GM23338 (cell line): ENCODE measurements around the gene TRIM34. TPM values are rescaled to one million over a fixed set of nuclear protein-coding genes. Genes with fewer than 3 reads are reported as not detected.

Experiments
- ATAC-seq: fragments of 200-7000 bp; cut with Tn5 transposase; 3 replicates; pipeline ENCODE4 v1.9.1; 2020
- DNase-seq: peaks from one replicate; pipeline ENCODE4 v3.0.0-alpha.2; 2015; ENCODE audit warnings: low spot score
- H2AFZ ChIP-seq: fragments of 200-600 bp; sonication (generic); 2 replicates; pipeline ENCODE4 v1.8.0; 2016; ENCODE audit warnings: antibody characterized with exemption, mild to moderate bottlenecking, moderate library complexity
- H3F3A ChIP-seq: fragments of 200-600 bp; sonication (generic); replicated peaks from 2 replicates; pipeline ENCODE4 v1.8.0; 2017; ENCODE audit warnings: antibody characterized with exemption, mixed run types, low read depth
- H3K27ac ChIP-seq: fragments of 200-600 bp; sonication (generic); 2 replicates; pipeline ENCODE4 v1.6.1; 2016; ENCODE audit warnings: low read depth
- H3K27me3 ChIP-seq: fragments of 200-600 bp; sonication (generic); 2 replicates; pipeline ENCODE4 v1.8.0; 2016; ENCODE audit warnings: mild to moderate bottlenecking, mixed run types, moderate library complexity; ENCODE audit not compliant: insufficient read depth
- H3K36me3 ChIP-seq: fragments of 200-600 bp; sonication (generic); 2 replicates; pipeline ENCODE4 v1.8.0; 2016; ENCODE audit warnings: mild to moderate bottlenecking; ENCODE audit not compliant: insufficient read depth
- H3K4me1 ChIP-seq: fragments of 200-600 bp; sonication (generic); 2 replicates; pipeline ENCODE4 v1.8.0; 2016; ENCODE audit warnings: mild to moderate bottlenecking, moderate library complexity; ENCODE audit not compliant: insufficient read depth
- H3K4me2 ChIP-seq: fragments of 200-600 bp; sonication (generic); 2 replicates; pipeline ENCODE4 v1.7.1; 2017; ENCODE audit warnings: mixed run types
- H3K4me3 ChIP-seq: fragments of 200-600 bp; sonication (generic); 2 replicates; pipeline ENCODE4 v1.6.1; 2016; ENCODE audit warnings: mixed run types
- H3K79me2 ChIP-seq: fragments of 200-600 bp; sonication (generic); replicated peaks from 2 replicates; pipeline ENCODE4 v1.8.0; 2017; ENCODE audit warnings: mild to moderate bottlenecking; ENCODE audit not compliant: insufficient read depth
- H3K9me2 ChIP-seq: fragments of 200-600 bp; sonication (generic); 2 replicates; pipeline ENCODE4 v1.8.0; 2017; ENCODE audit not compliant: insufficient read depth
- H4K20me1 ChIP-seq: fragments of 200-600 bp; sonication (generic); replicated peaks from 2 replicates; pipeline ENCODE4 v1.8.0; 2017; ENCODE audit warnings: mild to moderate bottlenecking; ENCODE audit not compliant: insufficient read depth
- H3K27ac Mint-ChIP-seq: 2 replicates; pipeline ENCODE4 v1.8.0; 2020; ENCODE audit warnings: inconsistent platforms, mild to moderate bottlenecking, moderate library complexity, mixed read lengths
- H3K27me3 Mint-ChIP-seq: 3 replicates; pipeline ENCODE4 v1.8.0; 2022; ENCODE audit warnings: low read depth, mild to moderate bottlenecking, moderate library complexity, mixed read lengths, inconsistent platforms; ENCODE audit not compliant: insufficient read depth, poor library complexity
- H3K36me3 Mint-ChIP-seq: 3 replicates; pipeline ENCODE4 v1.8.0; 2021; ENCODE audit warnings: low read depth, mild to moderate bottlenecking, inconsistent platforms, moderate library complexity, mixed read lengths
- H3K4me1 Mint-ChIP-seq: 3 replicates; pipeline ENCODE4 v1.8.0; 2020; ENCODE audit warnings: mild to moderate bottlenecking, inconsistent platforms, mixed read lengths
- H3K4me3 Mint-ChIP-seq: 3 replicates; pipeline ENCODE4 v1.8.0; 2021; ENCODE audit warnings: moderate library complexity, mild to moderate bottlenecking, inconsistent platforms, mixed read lengths
- H3K9me3 Mint-ChIP-seq: 3 replicates; pipeline ENCODE4 v1.8.0; 2020; ENCODE audit warnings: moderate library complexity, mild to moderate bottlenecking, inconsistent platforms, mixed read lengths
- EZH2phosphoT487 ChIP-seq: fragments of 200-600 bp; sonication (generic); IDR thresholded peaks from one replicate; pipeline ENCODE4 v1.8.1; 2018; ENCODE audit warnings: antibody characterized with exemption; ENCODE audit not compliant: unreplicated experiment
- JUNB ChIP-seq: IDR thresholded peaks from one replicate; pipeline ENCODE4 v1.6.1; 2016; ENCODE audit warnings: antibody characterized with exemption; ENCODE audit not compliant: unreplicated experiment
- ZNF114 ChIP-seq: fragments of 250-450 bp; sonication (Bioruptor Pico); IDR thresholded peaks from 2 replicates; pipeline ENCODE4 v1.5.0; 2020; ENCODE audit warnings: mild to moderate bottlenecking, moderate library complexity
- polyA plus RNA-seq: library from polyadenylated mRNA; unstranded; fragments of >200 nt; fragmentation: Nextera tagmentation; extraction: Ambion mirVana; gene quantifications from 2 replicates; pipeline ENCODE4 v1.2.1, GENCODE V29; 2016
- total RNA-seq: library from RNA; depleted of rRNA; stranded (reverse); fragments of >200 nt; shearing (Covaris generic); gene quantifications from 2 replicates; pipeline ENCODE4 v1.2.3, GENCODE V29; 2014
- TF ChIP-seq, protein P1 (sequence below): fragments of 250-450 bp; sonication (Bioruptor Pico); IDR thresholded peaks from 2 replicates; pipeline ENCODE4 v1.5.0; 2020; ENCODE audit warnings: mild to moderate bottlenecking, moderate library complexity

The TRIM34 gene
- total and polyA plus RNA-seq, 2 experiments from 2014 or later, result 1.9 to 2.6 TPM

GRCh38 chr11:5626196-5626595 lies 1.4 kb downstream of the TRIM34 start:
- H3K79me2 ChIP-seq, result no peaks in the 10 kb centered on the region
- DNase-seq, result no peak
- no peaks in the 10 kb centered on the region for H3F3A ChIP-seq
- H3K9me2 ChIP-seq, result peaks cover 22% of the 10 kb centered on the region; the same call in 1 of the 2 replicates
- H3K4me3 ChIP-seq, result no peak overlapping the region
- H3K9me3 Mint-ChIP-seq, result peaks cover 3% of the 10 kb centered on the region; the same call in 1 of the 3 replicates
- no peak overlapping the region for H3K4me3 Mint-ChIP-seq
- no peaks in the 10 kb centered on the region for H4K20me1 ChIP-seq
- no peak overlapping the region for H2AFZ ChIP-seq
- H3K36me3 Mint-ChIP-seq, result no peaks in the 10 kb centered on the region
- no peaks in the 10 kb centered on the region for H3K27me3 Mint-ChIP-seq
- ATAC-seq, result no peak
- no peak overlapping the region for H3K27ac ChIP-seq
- H3K27me3 ChIP-seq, result no peaks in the 10 kb centered on the region
- peaks cover 17% of the 10 kb centered on the region for H3K4me1 ChIP-seq
- H3K4me1 Mint-ChIP-seq, result peaks cover 23% of the 10 kb centered on the region
- no peak for TF ChIP-seq EZH2phosphoT487
- TF ChIP-seq, protein P1, sequence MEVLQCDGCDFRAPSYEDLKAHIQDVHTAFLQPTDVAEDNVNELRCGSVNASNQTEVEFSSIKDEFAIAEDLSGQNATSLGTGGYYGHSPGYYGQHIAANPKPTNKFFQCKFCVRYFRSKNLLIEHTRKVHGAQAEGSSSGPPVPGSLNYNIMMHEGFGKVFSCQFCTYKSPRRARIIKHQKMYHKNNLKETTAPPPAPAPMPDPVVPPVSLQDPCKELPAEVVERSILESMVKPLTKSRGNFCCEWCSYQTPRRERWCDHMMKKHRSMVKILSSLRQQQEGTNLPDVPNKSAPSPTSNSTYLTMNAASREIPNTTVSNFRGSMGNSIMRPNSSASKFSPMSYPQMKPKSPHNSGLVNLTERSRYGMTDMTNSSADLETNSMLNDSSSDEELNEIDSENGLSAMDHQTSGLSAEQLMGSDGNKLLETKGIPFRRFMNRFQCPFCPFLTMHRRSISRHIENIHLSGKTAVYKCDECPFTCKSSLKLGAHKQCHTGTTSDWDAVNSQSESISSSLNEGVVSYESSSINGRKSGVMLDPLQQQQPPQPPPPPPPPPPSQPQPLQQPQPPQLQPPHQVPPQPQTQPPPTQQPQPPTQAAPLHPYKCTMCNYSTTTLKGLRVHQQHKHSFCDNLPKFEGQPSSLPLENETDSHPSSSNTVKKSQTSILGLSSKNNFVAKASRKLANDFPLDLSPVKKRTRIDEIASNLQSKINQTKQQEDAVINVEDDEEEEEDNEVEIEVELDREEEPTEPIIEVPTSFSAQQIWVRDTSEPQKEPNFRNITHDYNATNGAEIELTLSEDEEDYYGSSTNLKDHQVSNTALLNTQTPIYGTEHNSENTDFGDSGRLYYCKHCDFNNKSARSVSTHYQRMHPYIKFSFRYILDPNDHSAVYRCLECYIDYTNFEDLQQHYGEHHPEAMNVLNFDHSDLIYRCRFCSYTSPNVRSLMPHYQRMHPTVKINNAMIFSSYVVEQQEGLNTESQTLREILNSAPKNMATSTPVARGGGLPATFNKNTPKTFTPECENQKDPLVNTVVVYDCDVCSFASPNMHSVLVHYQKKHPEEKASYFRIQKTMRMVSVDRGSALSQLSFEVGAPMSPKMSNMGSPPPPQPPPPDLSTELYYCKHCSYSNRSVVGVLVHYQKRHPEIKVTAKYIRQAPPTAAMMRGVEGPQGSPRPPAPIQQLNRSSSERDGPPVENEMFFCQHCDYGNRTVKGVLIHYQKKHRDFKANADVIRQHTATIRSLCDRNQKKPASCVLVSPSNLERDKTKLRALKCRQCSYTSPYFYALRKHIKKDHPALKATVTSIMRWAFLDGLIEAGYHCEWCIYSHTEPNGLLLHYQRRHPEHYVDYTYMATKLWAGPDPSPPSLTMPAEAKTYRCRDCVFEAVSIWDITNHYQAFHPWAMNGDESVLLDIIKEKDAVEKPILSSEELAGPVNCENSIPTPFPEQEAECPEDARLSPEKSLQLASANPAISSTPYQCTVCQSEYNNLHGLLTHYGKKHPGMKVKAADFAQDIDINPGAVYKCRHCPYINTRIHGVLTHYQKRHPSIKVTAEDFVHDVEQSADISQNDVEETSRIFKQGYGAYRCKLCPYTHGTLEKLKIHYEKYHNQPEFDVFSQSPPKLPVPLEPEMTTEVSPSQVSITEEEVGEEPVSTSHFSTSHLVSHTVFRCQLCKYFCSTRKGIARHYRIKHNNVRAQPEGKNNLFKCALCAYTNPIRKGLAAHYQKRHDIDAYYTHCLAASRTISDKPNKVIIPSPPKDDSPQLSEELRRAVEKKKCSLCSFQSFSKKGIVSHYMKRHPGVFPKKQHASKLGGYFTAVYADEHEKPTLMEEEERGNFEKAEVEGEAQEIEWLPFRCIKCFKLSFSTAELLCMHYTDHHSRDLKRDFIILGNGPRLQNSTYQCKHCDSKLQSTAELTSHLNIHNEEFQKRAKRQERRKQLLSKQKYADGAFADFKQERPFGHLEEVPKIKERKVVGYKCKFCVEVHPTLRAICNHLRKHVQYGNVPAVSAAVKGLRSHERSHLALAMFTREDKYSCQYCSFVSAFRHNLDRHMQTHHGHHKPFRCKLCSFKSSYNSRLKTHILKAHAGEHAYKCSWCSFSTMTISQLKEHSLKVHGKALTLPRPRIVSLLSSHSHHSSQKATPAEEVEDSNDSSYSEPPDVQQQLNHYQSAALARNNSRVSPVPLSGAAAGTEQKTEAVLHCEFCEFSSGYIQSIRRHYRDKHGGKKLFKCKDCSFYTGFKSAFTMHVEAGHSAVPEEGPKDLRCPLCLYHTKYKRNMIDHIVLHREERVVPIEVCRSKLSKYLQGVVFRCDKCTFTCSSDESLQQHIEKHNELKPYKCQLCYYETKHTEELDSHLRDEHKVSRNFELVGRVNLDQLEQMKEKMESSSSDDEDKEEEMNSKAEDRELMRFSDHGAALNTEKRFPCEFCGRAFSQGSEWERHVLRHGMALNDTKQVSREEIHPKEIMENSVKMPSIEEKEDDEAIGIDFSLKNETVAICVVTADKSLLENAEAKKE (CRISPR knock-in tag), result no peak
- no peak for TF ChIP-seq ZNF114 (CRISPR knock-in tag)
- H3K4me2 ChIP-seq, result no peak overlapping the region
- H3K27ac Mint-ChIP-seq, result no peak overlapping the region
- no peaks in the 10 kb centered on the region for H3K36me3 ChIP-seq

GRCh38 chr11:5631417-5631816 lies 6.6 kb downstream of the TRIM34 start:
- ATAC-seq, result no peak
- no peak overlapping the region for H3K4me3 Mint-ChIP-seq
- H3K9me3 Mint-ChIP-seq, result peaks cover 3% of the 10 kb centered on the region; the same call in 1 of the 3 replicates
- H3K9me2 ChIP-seq, result peaks cover 24% of the 10 kb centered on the region; the same call in 1 of the 2 replicates
- H3K36me3 Mint-ChIP-seq, result peaks cover 4% of the 10 kb centered on the region; the same call in 2 of the 3 replicates
- no peak for DNase-seq
- H3K36me3 ChIP-seq, result no peaks in the 10 kb centered on the region
- no peaks in the 10 kb centered on the region for H3K4me1 ChIP-seq
- H4K20me1 ChIP-seq, result no peaks in the 10 kb centered on the region
- H3K79me2 ChIP-seq, result no peaks in the 10 kb centered on the region
- H3K4me3 ChIP-seq, result no peak overlapping the region
- H3K27me3 Mint-ChIP-seq, result no peaks in the 10 kb centered on the region
- H3K4me1 Mint-ChIP-seq, result no peaks in the 10 kb centered on the region
- no peak overlapping the region for H3K27ac Mint-ChIP-seq
- H3K4me2 ChIP-seq, result no peak overlapping the region
- H2AFZ ChIP-seq, result no peak overlapping the region
- H3K27ac ChIP-seq, result no peak overlapping the region
- no peaks in the 10 kb centered on the region for H3F3A ChIP-seq
- no peaks in the 10 kb centered on the region for H3K27me3 ChIP-seq
- TF ChIP-seq, protein P1 (CRISPR knock-in tag), result no peak
- TF ChIP-seq JUNB, result no peak
